T-helper 2 cell treated with Interferon-gamma antibody and Interleukin-4, amounts not matched to agents 5 μg/mL and 100 μg/mL, for 36 hours (primary cell): ENCODE results near the gene ERG.

Source experiments
- DNase-seq: peaks from one replicate; pipeline ENCODE4 v3.0.0; 2021; ENCODE audit warnings: low spot score
- H3K27ac Mint-ChIP-seq: one replicate; pipeline ENCODE4 v1.8.0; 2021; ENCODE audit warnings: mild to moderate bottlenecking, mixed read lengths
- H3K27me3 Mint-ChIP-seq: one replicate; pipeline ENCODE4 v1.8.0; 2021; ENCODE audit warnings: low read depth, mixed read lengths
- H3K36me3 Mint-ChIP-seq: one replicate; pipeline ENCODE4 v1.8.0; 2021; ENCODE audit warnings: low read depth, mixed read lengths
- H3K4me1 Mint-ChIP-seq: one replicate; pipeline ENCODE4 v1.8.0; 2021; ENCODE audit warnings: low read depth, mixed read lengths
- H3K4me3 Mint-ChIP-seq: one replicate; pipeline ENCODE4 v1.8.0; 2022; ENCODE audit warnings: mild to moderate bottlenecking, moderate library complexity, mixed read lengths
- H3K9me3 Mint-ChIP-seq: one replicate; pipeline ENCODE4 v1.8.0; 2021; ENCODE audit warnings: mixed read lengths

The ERG gene

DNA sequence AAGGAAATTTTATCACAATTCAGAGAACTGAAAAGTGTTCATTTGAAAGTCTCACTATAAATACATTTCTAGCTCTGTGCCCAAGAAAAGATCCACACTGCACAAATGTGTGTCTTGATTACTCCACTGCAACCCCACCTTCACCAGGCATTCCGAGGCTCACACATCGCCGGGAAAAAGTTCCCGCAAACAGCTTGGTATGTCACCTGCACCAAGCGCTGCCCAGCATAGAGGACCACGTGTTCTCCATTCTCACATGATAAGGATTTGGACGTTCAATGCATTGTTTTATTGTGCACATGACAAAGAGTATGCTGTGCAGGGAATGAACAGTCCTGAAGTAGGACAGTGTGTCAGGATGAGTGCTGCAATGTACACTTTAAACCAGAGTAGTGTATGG lies 70.1 kb downstream of the ERG start:
- Mint-ChIP-seq H3K27me3 (peaks cover 4% of the 10 kb centered on the region), H3K27ac (no peak overlapping the region), H3K9me3 (peaks cover 6% of the 10 kb centered on the region), H3K4me1 (no peaks in the 10 kb centered on the region), H3K4me3 (no peak overlapping the region), H3K36me3 (no peaks in the 10 kb centered on the region)
- DNase-seq, result no peak

GRCh38 chr21:38424305-38425019 lies 73.8 kb downstream of the ERG start:
- Mint-ChIP-seq H3K9me3 (no peaks in the 10 kb centered on the region), H3K4me3 (no peak overlapping the region), H3K4me1 (no peaks in the 10 kb centered on the region), H3K36me3 (no peaks in the 10 kb centered on the region), H3K27me3 (peaks cover 5% of the 10 kb centered on the region), H3K27ac (no peak overlapping the region)
- no peak for DNase-seq

- no peak overlapping the region for H3K27ac Mint-ChIP-seq
- H3K27me3 Mint-ChIP-seq, result peaks cover 6% of the 10 kb centered on the region
- DNase-seq, result no peak
- H3K4me3 Mint-ChIP-seq, result no peak overlapping the region
- no peaks in the 10 kb centered on the region for H3K36me3 Mint-ChIP-seq
- no peaks in the 10 kb centered on the region for H3K9me3 Mint-ChIP-seq
- no peaks in the 10 kb centered on the region for H3K4me1 Mint-ChIP-seq
These were observed 76.2 kb downstream of the ERG start for GRCh38 chr21:38422082-38422481.

DNA sequence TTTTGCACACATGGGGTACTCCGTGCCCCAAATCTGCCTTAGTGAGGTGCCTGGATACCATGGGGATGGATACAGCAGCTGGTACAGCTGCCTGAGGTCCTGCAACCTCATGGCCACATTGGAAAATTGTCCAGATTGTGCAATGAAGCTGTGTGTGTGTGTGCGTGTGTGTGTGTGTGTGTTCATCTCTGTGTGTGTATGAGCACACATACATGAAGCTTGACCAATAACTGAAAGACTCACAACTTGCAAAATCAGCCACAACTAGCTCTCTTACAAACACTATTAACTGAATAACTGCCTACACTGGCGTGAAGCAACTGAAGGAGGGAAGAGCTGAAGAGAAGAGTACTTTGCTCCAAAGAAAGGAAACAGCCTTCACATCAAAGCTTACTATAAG lies 78.1 kb downstream of the ERG start:
- no peaks in the 10 kb centered on the region for H3K4me1 Mint-ChIP-seq
- no peak overlapping the region for H3K4me3 Mint-ChIP-seq
- no peaks in the 10 kb centered on the region for H3K9me3 Mint-ChIP-seq
- H3K27ac Mint-ChIP-seq, result no peak overlapping the region
- no peak for DNase-seq
- H3K27me3 Mint-ChIP-seq, result peaks cover 6% of the 10 kb centered on the region
- H3K36me3 Mint-ChIP-seq, result no peaks in the 10 kb centered on the region

GRCh38 chr21:38417726-38418125 lies 80.6 kb downstream of the ERG start:
- Mint-ChIP-seq H3K4me3 (no peak overlapping the region), H3K27ac (no peak overlapping the region), H3K36me3 (no peaks in the 10 kb centered on the region), H3K27me3 (peaks cover 15% of the 10 kb centered on the region), H3K4me1 (no peaks in the 10 kb centered on the region), H3K9me3 (no peaks in the 10 kb centered on the region)
- no peak for DNase-seq

- no peak overlapping the region for H3K4me3 Mint-ChIP-seq
- peaks cover 3% of the 10 kb centered on the region for H3K4me1 Mint-ChIP-seq
- no peaks in the 10 kb centered on the region for H3K36me3 Mint-ChIP-seq
- peaks cover 23% of the 10 kb centered on the region for H3K27me3 Mint-ChIP-seq
- no peak for DNase-seq
- H3K9me3 Mint-ChIP-seq, result no peaks in the 10 kb centered on the region
- H3K27ac Mint-ChIP-seq, result no peak overlapping the region
These were observed 81.5 kb downstream of the ERG start for GRCh38 chr21:38416791-38417190.

GRCh38 chr21:38413958-38414548 lies 84.2 kb downstream of the ERG start:
- peaks cover 3% of the 10 kb centered on the region for H3K4me1 Mint-ChIP-seq
- no peak for DNase-seq
- peaks cover 25% of the 10 kb centered on the region for H3K27me3 Mint-ChIP-seq
- H3K36me3 Mint-ChIP-seq, result no peaks in the 10 kb centered on the region
- H3K9me3 Mint-ChIP-seq, result no peaks in the 10 kb centered on the region
- H3K27ac Mint-ChIP-seq, result no peak overlapping the region
- no peak overlapping the region for H3K4me3 Mint-ChIP-seq

- Mint-ChIP-seq H3K4me1 (peaks cover 3% of the 10 kb centered on the region), H3K4me3 (no peak overlapping the region), H3K27ac (no peak overlapping the region), H3K9me3 (no peaks in the 10 kb centered on the region), H3K36me3 (no peaks in the 10 kb centered on the region), H3K27me3 (peaks cover 30% of the 10 kb centered on the region)
- DNase-seq, result no peak
These were observed 87.8 kb downstream of the ERG start for GRCh38 chr21:38410466-38410865.

GRCh38 chr21:38409907-38410306 lies 88.4 kb downstream of the ERG start:
- Mint-ChIP-seq H3K36me3 (no peaks in the 10 kb centered on the region), H3K4me1 (peaks cover 3% of the 10 kb centered on the region), H3K27me3 (peaks cover 29% of the 10 kb centered on the region), H3K27ac (no peak overlapping the region), H3K4me3 (no peak overlapping the region), H3K9me3 (no peaks in the 10 kb centered on the region)
- DNase-seq, result no peak

GRCh38 chr21:38404177-38404576 lies 94.1 kb downstream of the ERG start:
- Mint-ChIP-seq H3K27me3 (peaks cover 29% of the 10 kb centered on the region), H3K4me3 (no peak overlapping the region), H3K36me3 (no peaks in the 10 kb centered on the region), H3K9me3 (no peaks in the 10 kb centered on the region), H3K27ac (no peak overlapping the region), H3K4me1 (no peaks in the 10 kb centered on the region)
- no peak for DNase-seq

DNA sequence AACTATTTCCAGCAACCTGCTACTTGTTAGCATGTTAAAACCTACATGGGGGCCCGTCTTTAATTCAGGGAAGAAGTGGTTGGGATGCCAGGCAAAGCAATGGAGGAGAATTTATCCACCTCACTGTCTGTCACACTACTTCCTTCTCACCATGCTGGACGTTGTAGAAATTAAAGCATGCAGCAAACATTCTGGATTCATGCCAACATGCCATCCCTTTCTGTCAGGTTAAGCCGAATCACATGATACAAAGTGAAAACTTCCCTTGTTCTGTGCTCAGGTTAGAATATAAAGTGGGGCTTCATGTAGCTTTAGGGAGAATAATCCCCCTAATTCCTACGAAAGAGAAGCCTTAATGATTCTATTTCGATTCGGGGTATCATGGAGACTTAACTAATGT lies 95.5 kb downstream of the ERG start:
- Mint-ChIP-seq H3K4me3 (no peak overlapping the region), H3K4me1 (no peaks in the 10 kb centered on the region), H3K36me3 (no peaks in the 10 kb centered on the region), H3K27ac (no peak overlapping the region), H3K27me3 (peaks cover 28% of the 10 kb centered on the region), H3K9me3 (no peaks in the 10 kb centered on the region)
- no peak for DNase-seq

- Mint-ChIP-seq H3K4me3 (no peak overlapping the region), H3K27me3 (peaks cover 31% of the 10 kb centered on the region)
These were observed 96.0 kb downstream of the ERG start for GRCh38 chr21:38402291-38402690.

GRCh38 chr21:38401191-38401926 lies 96.9 kb downstream of the ERG start:
- no peaks in the 10 kb centered on the region for H3K4me1 Mint-ChIP-seq
- H3K36me3 Mint-ChIP-seq, result no peaks in the 10 kb centered on the region
- H3K27me3 Mint-ChIP-seq, result peaks cover 37% of the 10 kb centered on the region
- H3K9me3 Mint-ChIP-seq, result no peaks in the 10 kb centered on the region
- H3K4me3 Mint-ChIP-seq, result no peak overlapping the region
- no peak for DNase-seq
- H3K27ac Mint-ChIP-seq, result no peak overlapping the region

More at GRCh38 chr21:38402291-38402690, 96.0 kb downstream of the ERG start:
- Mint-ChIP-seq H3K9me3 (no peaks in the 10 kb centered on the region), H3K27ac (no peak overlapping the region), H3K36me3 (no peaks in the 10 kb centered on the region), H3K4me1 (no peaks in the 10 kb centered on the region)
- no peak for DNase-seq

DNA sequence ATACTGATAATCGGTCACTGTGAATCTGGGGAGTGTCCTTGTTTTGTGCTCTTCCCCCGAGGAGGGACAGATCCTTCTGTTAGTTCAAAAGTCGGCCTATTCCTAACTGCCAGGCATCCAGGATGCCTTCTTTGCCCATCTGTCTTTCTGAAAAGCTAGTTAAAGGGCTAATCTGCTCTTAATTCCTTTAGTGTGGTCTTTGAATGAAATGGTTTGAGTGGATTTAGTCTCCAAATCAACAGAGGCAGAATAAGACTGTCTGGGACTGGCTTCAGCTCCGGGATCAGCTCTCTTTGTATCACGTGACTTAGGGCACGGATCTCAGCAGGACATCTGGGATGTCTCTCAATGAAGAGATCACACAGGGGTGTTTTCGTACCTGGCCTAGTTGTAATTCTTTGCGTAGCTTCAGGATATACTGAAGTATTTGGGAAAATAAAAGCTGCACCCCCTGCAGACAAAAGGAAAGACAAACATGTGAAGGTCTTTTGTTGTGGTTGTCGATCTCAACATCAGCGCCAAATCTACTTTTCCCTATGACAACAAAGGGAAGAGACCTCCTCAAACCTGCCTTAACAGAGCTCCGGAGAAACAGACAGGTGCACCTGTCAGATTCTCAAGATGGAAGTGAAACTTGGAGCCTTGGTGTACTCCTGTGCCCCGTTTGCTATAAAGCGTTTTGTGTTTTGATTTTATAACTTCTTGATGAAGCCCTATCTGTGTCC lies 97.9 kb downstream of the ERG start:
- no peak overlapping the region for H3K27ac Mint-ChIP-seq
- H3K4me1 Mint-ChIP-seq, result no peaks in the 10 kb centered on the region
- H3K4me3 Mint-ChIP-seq, result no peak overlapping the region
- no peak for DNase-seq
- no peaks in the 10 kb centered on the region for H3K36me3 Mint-ChIP-seq
- peaks cover 42% of the 10 kb centered on the region for H3K27me3 Mint-ChIP-seq
- no peaks in the 10 kb centered on the region for H3K9me3 Mint-ChIP-seq
